ENCODE data around the gene JUP.
"Not testable (repeated sequence)": the region's sequence is repeated elsewhere in the genome, so short reads cannot be mapped to it uniquely, and the experiment has no call there.

JUP gene

DNA sequence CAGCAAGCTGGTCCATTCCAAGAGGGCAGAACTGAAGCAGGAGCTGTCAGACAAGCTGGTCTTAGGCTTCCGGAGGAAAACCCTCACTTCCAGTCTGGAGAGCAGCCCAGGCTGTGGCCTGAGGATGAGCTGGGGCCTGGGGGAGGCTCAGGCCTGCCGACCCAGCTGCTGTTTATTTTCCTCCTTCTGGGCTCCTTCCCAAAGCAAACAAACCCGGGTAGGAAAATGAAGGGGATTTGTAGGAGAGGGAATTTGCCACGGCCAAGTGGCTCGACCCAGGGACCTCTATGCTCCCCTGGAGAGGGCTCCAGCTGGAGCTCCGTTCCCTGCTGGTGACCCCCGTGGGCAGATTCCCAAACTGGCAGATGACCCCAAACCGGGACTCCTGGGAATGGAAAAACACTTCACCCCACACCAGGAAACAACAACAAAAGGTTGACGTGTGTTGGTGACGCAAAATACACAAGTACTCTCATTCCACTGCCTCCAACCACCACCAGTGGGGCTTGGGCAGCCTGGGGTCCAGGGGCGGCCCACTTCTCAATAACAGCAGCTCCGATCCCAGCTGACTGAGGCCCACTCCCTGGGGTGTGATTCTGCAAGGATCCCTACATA, 8.8 kb downstream of the JUP start:
- DNase-seq: peak; percentile 80

DNA sequence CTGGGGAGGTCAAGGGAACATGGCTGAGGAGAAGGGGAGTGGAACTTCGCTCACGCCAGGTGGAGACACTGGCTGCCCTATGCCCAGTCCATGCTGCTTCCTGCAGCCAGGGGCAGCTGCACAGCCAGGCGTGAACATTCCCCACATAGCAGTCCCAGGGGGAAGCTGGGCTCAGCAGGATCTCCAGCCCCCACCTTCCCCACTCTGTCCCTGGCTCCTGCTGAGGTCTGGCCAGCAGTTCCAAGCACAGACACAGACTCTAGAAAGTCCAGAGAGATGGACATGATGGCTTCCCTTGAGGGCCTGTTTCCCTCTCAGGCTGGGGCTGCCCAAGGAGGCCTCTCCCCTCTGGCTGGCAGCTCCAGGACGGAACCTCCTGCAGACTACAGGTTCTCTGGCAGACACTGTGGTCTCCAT, 9.3 kb downstream of the JUP start:
- peak; percentile 55 for DNase-seq

DNA sequence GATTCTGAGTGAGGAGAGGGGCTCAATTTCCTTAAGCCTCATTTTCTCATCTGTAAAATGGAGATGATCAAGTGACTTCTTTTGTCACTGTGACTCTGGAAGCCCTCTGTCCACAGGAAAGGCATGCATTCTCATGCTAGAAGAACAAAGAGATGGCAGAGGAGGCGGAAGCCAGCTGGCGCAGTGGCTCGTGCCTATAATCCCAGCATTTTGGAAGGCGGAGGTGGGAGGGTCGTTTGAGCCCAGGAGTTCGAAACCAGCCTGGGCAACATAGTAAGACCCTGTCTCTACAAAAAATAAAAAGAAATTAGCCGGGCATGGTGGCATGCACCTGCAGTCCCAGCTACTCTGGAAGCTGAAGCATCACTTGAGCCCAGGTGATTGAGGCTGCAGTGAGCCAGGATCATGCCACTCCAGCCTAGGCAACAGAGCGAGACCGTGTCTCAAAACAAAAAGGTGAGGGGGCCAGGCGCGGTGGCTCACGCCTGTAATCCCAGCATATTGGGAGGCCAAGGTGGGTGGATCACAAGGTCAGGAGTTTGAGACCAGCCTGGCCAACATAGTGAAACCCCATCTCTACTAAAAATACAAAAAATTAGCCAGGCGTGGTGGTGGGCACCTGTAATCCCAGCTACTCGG, 10.1 kb downstream of the JUP start:
- DNase-seq: not testable (repeated sequence)

DNA sequence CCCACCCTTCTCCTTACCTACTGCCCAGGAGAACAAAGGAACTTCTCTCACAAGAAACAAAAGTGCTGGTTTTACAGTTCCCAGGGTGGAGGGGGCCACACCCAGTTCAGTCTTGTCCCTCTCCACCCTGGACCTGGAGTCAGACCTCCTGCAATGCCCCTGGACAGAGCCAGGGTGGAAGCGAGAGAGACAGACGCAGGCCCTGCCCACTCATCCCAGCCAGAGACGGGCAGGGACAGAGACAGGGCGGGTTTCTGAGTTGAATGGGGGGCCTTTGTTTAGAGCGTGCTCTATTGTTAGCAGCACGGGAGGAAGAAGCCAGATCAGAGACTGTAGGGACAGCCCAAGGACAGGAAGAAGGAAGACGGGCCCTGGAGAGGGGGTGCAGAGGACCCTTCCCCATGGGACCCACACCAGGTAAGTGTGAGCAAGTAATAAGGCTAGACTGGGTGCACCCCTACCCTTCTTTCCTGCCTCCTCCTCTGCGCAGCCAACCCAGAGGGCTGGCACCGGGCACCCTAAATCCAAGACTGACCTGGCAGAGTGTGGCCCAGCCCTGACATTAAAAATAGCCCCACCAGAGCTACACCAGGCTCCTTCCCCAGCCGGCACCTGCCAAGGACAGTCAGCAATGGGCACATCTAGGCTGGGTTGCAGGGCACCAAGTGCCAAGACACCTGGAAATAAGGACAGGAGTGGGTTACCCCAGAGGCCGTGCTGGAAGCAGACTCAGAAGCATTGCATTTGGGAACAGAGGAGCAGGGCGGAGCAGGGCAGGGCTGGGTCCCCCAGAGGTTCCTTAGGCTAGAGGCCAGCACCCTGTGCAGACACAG, 10.9 kb downstream of the JUP start:
- no peak for DNase-seq

DNA sequence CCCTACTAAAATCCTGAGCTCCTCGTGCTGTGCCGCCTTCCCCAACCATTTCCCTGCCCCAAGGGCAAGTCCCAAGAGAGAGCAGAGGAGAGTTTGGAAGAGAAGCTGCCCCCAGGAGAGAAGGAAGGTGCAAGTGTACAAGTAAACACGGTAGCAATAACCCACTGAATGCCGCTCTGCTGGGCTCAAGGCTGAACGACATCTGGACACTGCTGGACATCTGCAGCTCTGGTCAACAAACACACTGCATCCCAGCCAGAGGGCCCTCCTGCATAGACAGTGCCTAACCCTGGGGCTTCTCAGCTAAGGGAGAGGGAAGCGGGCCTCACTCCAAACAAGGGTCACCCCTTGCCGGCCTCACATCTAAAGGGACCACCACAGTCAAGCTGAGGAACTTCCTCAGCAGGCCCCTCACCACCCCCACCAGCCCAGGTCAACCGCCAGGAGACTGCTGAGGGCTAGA, 12.7 kb downstream of the JUP start:
- DNase-seq: no peak

DNA sequence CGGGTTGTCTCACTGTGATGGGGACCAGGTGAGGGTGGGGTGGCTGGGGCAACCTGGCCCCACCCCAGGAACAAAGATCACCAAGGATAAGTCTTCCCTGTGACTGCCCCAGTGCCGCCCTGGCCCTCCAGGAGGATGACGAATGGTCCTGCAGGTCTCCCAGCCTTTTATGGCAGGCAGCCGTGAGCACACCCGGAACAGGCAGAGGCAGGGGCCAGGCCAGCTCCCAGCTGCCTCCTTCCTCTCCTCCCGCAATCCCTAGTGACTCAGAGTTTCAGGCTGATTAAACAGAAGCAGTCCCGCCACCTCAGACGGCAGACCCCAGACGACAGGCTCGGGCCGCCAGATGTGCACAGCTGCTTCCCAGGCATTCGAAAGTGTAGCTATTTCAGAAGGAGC, 13.3 kb downstream of the JUP start:
- no peak for DNase-seq

DNA sequence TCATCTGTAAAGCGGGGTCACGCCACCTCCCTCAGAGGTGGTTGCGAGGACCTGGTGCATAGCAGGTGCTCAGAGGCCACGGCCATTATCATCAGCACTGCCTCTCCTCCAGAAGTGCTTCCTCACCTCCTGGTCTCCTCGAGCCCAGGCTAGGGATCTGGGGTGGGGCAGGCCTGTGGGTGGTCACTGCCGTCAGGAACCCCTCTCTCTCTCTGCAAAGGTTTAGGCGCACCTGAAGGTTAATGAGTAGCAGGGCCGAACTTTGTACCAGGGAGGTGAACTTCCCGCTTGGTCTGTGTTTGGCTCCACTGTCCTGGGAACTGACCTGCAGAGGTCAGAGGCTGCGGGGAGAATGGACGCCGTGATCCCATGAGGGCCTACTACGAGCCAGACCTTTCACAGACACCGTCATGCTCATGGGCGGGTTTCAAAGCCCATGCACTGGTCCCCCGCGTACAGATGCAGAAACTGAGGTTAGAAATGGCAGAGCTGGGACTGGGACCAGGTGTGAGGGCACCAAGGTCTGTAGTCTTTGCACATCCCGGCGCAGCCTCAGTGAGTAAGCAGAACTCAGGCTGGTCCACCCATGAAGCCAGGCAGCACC, 13.8 kb downstream of the JUP start:
- DNase-seq: no peak

DNA sequence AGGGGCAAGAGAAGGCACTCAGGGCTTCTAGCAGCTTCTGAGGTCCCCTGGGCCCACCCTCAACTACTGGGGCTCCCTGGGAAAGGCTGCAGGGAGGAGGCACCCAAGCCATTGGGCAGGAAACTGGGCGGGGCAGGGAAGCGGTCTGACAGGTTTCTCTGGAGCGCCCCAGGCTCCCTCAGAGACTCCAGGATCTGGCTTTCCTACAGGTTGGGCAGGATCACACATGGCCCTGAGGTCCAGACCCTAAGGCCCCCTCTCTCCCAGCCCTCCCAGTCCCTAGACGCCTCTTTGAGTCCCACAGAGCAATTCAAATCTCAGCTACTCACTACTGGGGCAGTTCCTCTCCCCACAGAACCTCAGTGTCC, 14.3 kb downstream of the JUP start:
- no peak for DNase-seq

DNA sequence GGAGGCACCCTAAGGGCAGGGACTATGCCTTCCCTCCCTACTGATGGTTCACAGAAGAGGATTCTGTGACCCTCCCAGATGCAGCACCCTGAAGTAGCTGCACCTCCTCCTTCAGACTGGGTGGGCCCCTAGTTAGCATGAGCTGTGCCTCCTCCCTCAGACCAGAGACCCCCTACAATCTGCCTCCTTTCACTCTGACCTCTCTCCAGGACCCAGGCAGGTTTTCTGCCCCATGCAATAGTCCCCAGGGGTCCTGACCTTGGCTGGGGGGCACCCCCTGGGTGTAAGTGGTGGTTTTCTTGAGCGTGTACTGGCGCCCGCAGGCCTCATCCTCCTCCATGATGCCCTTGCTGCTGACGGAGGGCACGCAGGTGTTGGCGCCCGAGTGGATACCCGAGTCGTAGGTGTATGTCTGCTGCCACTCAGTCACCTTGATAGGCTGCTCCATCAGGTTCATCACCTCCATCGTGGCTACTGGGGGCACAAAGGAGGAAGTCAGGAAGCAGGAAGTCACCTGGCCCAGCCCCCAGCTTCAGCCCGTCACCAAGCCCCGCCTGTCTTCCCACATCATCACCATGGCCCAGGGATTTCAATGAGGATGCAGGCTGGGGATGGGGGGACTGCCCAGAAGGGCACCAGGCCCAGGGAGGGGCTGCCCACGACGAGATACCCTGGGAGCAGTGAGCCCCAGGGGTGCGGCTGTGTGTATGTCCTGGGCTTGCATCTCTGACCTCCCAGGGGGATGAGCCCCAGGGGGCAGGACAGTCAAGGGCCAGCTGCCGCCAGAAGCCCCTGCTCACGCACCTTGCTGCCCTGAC, 14.9 kb downstream of the JUP start:
- DNase-seq: no peak

DNA sequence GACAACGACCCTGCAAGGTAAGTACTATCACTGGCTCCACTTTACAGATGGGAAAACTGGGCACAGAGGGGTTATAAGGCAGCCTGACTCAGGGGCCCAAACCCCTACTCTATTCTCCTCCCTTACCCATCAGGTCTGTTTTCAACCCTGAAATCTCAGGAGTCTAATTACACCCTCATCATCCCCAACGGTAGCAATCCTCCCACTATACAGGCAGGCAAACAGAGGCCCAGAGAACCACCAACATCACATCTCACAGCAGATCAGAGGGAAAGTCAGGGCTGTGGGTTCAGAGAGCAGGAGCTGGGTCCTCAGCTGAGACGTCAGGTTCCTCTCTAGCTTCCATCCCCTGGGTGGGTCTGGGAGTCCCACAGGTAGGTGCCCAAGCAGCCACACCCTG, 16.5 kb downstream of the JUP start:
- no peak for DNase-seq

DNA sequence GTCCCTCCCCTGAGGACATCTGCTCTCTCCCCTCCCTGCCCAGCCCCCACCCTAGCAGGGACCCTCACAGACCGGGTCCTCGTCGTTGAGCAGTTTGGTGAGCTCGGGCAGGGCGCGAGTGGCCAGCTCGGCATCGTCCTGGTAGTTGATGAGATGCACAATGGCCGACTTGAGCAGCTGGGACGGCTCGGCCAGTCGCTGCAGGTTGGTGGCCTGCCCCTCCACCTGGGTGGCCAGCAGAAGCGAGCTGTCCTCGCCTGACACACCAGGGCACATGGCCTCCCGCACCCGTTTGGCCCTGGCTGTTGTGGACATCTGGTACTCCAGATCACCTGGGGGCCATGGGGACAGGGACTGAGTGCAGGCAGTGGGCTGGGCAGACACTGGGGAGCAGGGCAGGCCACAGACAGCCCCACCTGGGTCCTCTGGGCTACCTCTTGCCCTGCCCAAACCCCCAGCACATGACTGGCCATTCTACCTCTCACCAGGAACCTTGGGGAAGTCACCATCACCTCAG, 17.1 kb downstream of the JUP start:
- no peak for DNase-seq

DNA sequence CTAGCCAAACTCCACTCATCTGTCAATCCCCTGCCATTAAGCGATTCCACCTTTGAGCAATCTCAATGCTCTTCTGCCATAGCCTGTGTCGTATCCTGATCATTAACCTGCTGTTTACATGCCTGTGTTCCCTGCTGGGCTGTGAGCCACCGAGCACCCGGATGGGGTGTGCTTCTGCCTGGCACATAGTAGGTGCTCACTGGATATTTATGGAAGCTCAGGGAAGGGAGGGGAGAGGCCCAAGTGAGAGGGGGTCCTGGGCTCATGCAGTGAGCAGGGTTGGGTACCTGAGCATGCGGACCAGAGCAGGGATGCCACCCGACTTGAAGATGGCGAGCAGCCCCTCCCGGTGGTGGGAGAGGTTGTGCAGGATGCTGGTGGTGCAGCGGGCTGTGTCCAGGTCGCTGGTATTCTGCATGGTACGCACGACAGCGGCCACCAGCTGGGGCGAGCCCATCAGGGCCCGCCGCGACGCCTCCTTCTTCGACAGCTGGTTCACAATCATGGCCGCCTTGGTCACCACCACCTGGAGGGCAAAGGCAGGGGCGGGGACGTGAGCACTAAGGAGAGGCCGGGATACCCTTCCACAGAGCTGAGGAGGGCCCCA, 17.7 kb downstream of the JUP start:
- DNase-seq: no peak

DNA sequence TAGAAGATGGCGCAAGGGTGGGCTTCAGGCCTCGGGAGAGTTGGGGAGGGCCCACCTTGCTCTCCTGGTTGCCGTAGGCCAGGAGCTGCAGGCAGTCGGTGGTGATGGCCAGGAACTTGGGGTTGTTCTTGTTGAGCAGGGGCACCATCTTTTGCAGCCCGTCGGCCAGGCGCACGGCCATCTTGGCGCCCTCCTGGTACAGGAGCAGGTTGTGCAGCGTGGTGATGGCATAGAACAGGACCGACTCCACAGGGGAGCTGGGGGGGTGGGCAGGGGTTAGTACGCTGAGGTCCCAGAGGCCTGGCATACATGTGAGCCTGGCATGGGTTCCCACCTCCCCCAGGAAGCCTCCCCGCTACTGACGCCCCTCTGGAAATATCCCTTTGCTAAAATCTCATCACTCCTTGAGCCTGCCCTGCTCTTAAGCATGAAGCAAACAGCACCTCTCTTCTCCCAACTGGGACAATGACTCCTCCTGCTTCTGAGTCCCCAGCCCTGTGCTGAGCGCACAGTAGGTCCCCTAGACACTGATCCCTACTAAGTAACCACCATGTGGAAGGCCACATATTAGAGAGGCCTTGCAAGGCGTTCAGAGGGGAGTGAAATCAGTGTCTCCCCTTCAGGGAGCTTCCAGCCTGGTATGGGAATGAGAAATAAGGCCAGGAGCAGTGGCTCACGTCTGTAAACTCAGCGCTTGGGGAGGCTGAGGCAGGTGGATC, 19.0 kb downstream of the JUP start:
- no peak for DNase-seq

DNA sequence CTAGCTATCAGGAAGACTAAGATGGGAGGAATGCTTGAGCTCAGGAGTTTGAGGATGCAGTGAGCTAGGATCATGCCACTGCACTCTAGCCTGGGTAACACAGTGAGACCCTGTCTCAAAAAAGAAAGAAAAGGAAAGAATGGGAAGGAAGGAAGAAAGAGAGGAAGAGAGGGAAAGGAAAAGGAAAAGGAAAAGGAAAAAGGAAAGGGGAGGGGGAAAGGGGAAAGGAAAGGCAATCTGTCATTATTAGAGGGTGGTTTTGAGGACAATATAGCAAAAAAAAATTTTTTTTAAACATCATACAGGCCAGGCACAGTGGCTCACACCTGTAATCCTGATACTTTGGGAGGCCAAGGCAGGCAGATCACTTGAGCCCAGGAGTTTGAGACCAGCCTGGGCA, 20.4 kb downstream of the JUP start:
- DNase-seq: no peak

DNA sequence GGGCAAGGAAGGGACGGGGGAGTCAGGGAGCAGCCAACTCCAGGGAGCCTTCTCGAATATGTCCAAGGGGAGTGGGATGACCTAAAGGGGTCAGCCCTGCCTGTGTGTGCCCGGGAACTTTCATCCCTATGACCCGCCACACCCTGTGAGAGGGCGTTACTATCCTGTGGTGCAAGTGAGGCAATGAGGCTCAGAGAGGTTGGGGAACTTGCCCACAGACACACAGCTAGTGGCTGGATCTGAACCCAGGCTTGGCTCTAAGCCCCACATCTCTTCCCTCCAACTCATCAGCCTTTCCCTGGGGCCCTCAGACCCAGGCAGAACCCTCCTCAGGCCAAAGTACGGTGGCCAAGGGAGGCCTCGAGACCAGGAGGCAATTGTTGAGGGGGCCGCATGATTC, 23.2 kb downstream of the JUP start:
- no peak for DNase-seq

DNA sequence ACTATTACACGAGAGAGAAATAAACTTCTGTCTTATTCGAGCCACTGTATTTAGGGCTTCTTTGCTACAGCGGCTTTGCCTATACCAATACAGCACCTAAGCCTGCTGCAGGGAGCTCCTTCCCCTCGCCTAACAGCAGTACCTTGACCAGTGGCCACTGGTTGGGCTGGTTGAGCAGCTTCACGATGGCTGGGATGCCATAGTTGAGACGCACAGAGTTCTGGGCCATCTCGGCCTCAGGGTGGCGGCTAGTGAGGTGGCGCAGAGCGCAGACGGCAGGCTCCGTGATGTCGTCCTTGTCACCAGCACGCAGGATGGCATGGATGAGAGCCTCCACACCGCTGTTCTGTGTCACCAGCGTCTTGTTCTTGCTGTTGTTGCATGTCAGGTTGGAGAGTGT, 23.7 kb downstream of the JUP start:
- DNase-seq: no peak

DNA sequence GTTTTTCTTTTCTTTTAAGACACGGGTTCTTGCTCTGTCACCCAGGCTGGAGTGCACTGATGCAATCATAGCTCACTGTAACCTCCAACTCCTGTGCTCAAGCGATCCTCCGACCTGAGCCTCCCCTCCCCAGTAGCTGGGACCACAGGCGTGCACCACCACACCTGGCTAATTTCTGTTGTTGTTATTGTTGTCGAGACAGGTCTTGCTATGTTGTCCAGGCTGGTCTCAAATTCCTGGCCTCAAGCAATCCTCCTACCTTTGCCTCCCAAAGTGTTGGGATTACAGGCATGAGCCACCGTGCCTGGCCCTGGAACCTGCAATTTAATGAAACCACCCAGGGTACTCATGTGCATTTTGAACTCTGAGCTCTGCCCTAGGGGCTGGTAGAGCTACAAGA, 24.1 kb downstream of the JUP start:
- no peak for DNase-seq

DNA sequence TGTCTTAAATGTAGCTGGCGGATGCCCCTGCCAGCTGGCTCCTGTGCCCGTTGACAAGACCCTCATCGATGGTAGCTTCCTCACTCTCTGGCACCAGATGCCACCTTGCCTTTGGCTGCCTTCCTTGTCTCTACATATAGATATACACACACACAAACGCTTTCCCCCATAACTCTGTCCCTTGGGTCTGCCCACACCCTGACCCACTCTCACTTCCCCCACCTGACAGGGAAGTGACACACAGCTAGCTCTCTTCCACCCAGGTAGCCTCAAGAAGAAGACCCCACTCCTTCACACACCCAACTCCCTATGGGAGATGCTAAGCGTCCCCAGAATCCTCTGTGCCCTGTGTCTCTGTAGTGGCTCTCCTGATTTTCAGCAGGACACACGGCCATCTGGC, 25.6 kb downstream of the JUP start:
- no peak for DNase-seq

DNA sequence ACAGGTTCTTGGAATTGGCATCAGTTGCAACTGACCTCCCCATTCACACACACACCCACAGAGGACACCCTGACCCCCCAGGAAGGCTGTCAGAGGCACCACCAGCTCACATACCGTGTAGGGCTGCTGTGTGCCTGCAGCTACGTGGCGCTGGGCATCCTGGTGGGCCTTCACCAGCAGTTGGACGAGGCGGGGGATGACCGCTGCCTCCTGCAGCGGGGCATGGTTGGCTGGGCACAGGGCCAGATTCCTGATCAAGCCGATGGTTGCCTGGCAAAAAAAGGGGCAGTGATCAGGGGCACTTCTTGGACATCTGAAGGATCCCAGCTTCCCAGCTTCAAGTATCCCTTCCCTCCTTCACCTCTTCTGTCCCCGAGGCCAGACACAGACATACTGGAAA, 27.9 kb downstream of the JUP start:
- DNase-seq: no peak

DNA sequence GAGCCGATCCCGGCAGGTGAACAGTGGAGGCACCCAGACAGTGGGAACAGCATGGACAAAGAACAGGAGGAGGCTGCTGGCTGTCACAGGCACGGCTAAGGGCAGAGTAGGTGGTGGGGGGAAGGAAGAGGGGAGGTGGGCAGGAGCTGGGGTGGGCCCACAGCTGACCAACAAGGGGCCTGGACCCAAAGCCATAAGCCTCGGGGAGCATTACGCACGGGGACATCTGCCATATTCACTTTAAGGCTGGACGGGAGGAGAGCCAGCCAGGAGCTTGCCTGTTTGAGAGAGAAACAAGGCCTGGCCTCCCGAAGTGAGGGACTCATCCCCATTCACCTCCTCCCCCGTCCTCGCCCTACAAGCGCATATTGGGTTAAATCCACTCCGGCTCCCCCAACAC, 32.4 kb downstream of the JUP start:
- no peak for DNase-seq

DNA sequence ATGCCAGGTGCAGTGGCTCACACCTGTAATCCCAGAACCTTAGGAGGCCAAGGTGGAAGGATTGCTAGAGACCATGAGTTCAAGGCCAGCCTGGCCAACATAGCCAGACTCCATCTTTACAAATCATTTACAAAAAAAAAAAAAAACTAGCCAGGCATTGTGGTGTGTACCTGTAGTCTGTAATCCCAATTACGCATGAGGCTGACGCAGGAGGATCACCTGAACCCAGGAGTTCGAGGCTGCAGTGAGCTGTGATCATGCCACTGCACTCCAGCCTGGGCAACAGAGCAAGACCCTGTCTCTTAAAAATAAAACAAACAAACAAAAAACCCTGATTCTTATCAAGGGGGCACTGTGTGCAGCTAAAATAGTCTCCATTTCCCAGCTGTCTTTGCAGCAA, 35.2 kb downstream of the JUP start:
- no peak for DNase-seq

DNA sequence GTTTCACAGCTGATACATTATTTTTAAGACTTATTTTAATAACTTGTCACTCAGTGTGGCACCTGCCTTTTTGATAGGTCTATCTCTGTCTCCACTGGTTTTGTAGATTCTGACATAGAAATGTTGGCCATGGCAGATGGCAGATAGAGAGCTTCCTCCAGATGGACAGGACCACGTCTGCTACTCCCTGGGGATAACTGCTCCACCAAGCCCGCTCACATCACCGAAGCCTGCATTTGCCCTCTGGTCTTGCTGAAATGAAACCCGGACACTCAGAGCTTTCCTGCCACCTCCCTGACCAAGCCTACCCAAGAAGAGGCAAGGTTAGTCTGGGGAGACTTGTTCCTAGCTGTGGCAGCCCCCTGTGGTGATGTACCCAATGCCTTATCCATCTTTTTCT, 35.6 kb downstream of the JUP start:
- DNase-seq: no peak
